ENCODE measurements around the gene SS18L1.
"Not testable (repeated sequence)": the region's sequence is repeated elsewhere in the genome, so short reads cannot be mapped to it uniquely, and the experiment has no call there.

Gene SS18L1

DNA sequence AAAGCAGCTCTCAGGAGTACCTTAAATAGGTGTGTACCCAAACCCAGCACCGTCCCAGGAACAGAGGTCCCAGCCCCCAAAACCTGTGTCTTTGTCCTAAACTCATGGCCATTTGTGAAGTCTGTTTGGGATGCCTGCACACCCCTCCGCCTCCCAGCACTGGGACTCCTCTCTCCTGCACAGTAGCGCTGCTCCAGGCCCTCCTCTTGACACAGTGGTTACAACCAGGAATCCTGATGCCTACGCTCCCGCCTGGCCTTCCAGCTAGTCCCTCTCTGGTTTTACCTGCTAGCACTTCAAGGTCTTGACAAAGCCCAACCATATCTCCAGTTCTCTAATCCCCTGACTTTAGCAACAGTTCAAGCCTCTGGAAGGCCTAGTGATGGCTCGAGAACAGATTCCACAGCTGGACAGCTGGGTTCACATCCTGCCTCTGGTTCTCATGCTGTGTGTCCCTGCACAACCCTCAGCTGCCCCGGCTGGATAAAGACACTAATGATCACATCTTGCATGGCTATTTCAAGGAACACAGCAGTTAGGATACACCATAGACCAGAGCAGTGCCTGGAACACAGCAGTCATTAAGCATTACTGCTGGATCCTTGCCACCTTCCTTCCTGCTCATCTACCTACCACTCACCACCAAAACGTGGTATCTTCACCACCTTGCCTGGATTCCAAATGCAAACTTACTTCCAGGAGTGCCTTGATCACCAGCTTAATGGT, 5.9 kb upstream of the SS18L1 start:
- DNase-seq (ENCODE audit: low read depth in 2 of 2), result no peak

DNA sequence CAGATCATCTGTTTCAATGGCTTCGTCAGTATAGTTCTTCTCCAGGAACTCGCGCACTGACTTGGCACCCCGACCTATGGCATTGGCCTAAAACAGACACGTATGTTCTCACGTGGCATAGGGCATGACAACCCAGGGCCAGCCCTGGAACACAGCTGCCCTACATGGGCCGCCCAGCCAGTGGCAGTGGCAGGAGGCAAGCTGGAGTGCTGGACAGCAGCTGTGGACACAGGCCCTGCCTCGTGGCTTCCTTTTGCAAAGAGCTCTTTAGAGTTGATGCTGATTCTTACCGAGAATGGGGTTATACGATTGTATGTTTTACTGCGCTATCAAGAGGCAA, 5.4 kb upstream of the SS18L1 start:
- no peak for DNase-seq (ENCODE audit: low read depth in 2 of 2)

DNA sequence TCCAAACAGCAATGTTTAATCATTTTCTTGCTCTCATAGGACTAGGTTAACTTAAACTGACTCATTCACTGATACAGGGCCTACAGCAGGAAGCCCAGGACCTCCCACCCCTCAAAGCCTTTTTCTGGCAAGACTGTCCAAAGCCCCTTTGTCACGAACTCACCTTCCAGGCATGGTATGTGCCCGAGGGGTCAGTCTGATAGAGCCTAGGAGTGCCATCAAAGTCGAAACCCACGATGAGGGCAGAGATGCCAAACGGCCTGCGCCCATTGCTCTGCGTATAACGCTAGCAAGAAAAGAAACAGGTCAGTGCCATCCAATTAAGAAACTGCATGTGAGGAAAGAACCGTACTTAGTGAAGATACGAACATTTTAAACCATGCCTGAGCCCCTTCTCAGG, 4.7 kb upstream of the SS18L1 start:
- no peak for DNase-seq (ENCODE audit: low read depth in 2 of 2)

DNA sequence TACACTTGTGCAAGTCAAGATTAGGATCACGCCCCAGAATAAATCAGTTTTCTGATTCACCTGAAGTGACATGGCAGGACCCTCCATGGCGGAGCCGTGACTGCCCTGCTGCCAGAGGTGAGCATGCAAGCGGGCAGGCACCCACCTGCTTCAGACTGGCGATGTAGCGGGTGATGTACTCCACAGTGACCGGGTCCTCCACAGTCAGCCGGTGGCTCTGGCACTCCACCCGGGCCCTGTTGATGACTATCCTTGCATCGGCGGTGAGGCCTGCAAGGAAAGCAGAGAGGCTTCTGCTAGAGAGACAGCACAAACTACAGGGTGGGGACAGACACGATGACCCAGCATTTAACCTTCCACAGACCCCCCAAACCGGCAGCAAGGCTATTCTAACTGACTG, 3.9 kb upstream of the SS18L1 start:
- DNase-seq (ENCODE audit: low read depth in 2 of 2), result no peak

DNA sequence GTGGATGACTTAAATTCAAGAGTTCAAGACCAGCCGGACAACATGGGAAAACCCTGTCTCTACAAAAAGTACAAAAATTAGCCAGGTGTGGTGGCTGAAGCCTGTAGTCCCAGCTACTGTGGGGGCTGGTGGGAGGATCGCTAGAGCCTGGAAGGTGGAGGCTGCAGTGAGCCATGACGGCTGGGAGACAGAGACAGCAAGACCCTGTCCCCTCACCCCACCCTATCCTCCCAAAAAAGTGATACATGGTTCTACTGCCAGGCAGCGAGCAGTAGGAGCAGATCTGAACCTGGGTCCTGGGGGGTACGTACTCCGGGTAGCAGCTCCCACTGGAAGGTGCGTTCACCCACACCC, 2.5 kb upstream of the SS18L1 start:
- DNase-seq (ENCODE audit: low read depth in 2 of 2), result no peak

DNA sequence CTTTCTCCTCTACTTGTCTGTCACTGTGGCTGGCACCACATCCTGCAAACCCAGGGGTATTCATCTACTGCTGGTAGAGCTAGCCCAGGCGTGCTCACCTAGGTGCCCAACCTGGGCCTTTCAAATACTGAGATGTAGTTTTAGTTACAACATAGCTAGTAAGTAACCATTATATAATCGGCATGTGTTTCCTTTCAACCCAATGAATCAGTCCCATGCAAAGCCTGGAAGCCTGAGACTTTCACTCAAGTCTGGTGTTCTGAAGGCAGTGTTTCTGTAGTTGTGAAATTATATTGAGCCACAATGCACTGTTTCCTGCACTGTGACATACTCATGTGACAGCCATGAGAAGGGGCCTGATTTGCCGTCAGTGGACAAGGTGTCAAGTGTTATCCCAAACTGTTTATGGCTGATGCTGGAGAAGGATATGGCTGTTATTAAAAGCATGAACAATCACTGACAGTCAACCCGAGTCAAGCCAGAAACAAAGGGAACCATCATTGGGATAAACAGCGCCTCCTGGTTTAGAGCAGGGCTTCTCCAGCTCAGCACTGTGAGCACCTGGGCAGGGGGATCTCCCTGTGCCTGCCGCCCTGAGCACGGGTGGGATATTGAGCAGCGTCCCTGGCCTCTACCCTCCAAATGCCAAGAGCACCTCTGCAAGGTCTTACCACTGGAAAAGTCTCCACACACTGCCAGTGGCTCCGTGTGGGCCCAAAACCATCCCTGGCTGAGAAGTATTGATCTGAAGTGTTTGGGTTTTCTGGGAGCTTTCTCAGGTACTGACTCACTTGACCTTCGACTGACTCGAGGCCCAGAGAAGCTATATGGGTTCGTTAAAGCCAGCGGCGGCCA, 1.9 kb upstream of the SS18L1 start:
- DNase-seq (ENCODE audit: low read depth in 2 of 2), result no peak

DNA sequence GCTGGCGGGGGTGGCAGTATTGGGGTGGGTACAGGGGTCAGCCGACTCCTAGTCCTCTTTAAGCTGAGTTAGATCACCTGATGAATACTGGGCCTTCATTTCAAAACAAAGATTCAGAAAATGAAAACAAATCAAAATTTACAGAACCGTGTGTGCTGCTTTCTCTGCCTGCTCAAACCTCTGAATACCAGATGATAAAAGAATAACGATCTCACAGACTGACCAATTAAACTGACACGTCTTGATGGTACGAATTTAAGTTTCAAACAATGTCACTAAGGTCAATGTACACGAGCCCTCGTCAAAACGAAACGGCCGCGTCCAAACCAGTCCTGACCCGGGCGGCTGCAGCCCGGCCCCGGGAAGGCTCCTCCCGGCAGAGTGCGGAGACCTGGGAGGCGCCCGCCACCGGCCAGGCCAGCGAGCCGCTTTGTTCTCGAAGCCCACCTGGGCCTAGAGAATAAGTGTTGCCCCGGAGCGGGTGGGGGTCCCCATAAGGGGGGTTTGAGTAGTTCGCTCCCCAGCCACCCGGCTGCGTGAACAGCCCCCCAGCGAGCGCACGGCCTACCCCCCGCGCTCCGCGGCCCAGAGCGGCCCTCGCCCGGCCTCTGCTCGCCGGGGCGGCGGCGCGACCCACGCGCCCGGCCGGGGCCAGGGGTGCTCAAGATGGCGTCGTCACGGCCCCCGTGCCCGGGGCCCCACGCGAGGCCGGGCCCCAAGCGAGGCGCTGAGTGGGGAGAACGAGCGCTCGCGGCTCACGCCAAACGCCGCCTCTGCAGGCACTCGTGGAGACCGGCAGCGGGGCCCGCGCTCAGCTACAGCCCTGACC, 1.1 kb upstream of the SS18L1 start:
- DNase-seq (ENCODE audit: low read depth in 2 of 2), result no peak

DNA sequence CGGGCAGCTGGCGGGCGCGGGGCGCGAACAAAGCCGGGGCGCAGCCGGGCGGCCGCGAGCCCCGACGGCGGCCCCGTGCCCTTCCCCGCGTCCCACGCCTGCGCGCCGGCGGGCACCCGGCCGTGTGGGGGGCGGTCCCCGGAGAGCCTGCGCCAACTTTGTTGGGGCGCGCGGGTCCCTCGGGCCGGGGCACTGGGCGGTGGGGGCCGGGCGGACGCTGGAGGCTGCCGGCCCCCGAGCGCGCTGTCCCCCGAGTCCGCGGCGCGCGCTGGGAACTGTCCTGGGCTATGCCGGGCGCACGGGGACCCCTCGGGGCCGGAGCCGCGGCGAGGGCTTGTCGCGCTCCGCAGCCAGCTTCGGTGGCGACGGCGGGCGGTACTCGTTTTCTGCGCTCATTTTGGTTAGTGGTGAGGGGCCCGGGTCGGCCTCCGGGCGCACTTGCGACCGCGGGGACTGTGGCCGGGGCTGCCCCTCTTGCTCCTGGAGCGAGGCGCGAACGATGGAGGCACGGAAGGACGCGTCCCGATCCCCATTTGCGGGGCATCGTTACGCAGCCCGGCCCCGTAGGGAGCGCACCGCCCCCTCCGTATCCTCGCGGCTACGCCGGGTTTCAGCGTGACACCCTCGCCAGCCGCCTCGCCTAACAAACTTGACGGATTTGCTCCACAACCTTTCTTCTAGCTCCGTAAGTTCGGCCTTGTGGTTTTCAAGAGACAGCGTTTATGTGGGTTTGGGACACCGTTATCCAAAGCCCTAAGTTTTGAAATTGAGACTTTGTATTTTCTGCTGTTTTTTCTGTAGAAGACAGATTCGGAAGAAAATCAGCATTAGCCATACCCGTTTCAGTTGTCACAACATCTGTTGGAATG, 622 bp downstream of the SS18L1 start:
- DNase-seq (ENCODE audit: low read depth in 2 of 2), result peak in 1 of 2 donors; percentile 50

DNA sequence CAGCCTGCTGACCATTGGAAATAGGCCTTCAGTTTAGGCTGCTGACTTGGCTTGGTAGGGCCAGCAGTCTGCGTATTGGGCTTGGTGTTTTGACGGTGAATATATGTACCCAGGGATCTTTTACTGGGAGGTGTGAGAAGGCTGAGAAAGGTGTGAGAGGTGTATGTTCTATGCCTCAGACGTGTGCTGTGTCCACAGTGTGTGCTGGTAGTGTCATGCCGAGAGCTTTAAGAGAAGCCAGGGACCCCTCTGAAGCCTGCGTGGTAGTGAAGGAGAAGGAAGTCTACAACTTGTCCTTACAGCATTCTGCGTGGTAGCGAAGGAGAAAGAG, 2.1 kb downstream of the SS18L1 start:
- DNase-seq (ENCODE audit: low read depth in 2 of 2), result no peak

DNA sequence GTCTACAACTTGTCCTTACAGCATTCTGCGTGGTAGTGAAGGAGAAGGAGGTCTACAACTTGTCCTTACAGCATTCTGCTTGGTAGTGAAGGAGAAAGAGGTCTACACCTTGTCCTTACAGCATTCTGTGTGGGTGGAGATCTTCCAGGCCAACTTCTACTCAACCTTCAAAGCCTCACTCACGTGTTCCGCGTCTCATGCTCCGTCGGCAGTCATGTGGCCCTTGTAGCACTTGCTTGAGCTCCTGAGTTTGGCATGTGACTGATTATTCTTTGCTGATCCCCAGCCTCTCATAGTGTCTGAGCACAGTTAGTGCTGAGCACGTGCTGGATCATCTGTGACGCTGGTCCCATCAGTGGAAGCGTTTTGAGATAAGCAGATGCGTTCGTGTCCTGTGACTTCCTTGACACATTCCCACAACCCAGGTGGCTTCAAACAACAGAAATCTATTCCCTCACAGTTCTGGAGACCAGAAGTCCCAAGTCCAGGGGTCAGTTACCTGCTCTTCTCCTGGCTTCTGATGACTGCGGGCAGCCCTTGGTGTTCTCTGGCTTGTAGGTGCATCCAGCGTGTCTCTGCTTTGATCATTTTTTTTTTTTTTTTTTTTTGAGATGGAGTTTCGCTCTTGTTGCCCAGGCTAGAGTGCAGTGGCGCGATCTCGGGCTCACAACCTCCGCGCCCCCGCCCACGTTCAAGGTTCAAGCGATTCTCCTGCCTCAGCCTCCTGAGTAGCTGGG, 2.6 kb downstream of the SS18L1 start:
- DNase-seq (ENCODE audit: low read depth in 2 of 2), result no peak

DNA sequence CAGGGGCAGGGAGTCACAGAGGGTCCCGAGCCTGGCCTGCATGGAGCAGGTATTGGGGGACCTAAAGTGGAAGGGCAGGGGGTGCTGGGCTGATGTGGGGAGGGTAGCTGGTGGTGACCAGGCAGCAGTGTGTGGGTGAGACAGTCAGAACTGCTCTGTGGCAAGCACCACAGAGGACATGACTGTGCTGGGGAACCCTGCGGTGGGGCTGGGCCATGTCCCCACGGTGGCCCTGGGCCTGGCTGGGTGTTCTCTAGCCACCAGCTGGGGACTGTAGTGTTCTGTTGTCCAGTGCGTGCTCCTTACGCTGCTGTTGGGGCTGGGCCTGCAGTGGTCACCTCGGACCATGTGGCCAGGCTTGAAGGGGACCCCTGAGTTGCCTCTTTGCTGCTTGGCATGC, 3.6 kb downstream of the SS18L1 start:
- no peak for DNase-seq (ENCODE audit: low read depth in 2 of 2)

DNA sequence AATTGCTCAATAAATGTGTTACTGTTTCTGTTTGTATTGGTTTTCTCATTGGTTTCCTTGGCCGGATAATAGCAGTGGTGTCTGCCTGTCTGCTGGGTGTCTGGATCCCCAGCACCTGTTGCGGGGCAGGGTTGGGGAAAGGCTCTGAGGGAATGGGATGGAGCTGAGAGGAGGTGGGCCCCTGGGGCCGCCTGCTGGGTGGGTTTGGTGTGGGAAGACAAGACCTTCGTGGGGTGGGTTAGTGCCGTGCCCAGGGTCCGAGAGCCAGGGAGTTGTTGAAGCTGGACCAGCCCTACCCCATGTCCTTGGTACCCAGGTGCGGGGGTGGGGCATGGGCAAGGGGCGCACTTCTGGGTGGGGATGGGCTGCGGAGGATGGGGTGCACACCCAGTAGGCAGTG, 4.0 kb downstream of the SS18L1 start:
- DNase-seq (ENCODE audit: low read depth in 2 of 2), result no peak

DNA sequence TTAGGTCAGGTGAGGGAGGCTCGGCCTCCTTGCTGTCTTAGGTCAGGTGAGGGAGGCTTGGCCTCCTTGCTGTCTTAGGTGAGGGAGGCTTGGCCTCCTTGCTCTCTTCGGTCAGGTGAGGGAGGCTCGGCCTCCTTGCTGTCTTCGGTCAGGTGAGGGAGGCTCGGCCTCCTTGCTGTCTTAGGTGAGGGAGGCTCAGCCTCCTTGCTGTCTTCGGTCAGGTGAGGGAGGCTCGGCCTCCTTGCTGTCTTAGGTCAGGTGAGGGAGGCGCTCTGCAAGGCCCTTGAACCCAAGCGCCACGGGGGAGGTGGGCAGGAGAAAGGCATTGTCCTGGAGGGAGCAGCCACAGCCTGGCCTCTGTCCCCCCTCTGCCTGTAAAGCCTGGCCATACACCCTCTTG, 4.8 kb downstream of the SS18L1 start:
- DNase-seq (ENCODE audit: low read depth in 2 of 2), result not testable (repeated sequence)

DNA sequence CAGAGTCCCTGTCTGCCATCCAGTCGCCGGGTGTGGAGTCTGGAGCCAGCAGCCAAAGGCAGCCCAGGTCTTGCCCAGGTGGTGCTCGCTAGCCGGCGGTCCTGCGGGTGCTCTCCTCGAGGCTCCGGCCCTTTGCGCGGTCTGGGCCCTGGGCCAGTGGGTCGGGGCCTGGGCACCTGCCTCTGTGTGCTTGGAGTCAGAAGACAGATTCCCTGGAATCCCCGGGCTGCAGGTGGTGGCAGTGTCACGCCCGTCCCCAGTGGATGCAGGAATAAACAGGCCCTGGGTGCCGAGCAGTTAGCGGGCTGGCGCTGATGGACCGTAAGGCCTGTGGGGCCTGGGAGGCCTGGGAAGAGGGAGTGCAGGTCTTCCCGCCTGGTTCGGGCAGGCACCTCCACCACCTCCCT, 5.3 kb downstream of the SS18L1 start:
- DNase-seq (ENCODE audit: low read depth in 2 of 2), result no peak

DNA sequence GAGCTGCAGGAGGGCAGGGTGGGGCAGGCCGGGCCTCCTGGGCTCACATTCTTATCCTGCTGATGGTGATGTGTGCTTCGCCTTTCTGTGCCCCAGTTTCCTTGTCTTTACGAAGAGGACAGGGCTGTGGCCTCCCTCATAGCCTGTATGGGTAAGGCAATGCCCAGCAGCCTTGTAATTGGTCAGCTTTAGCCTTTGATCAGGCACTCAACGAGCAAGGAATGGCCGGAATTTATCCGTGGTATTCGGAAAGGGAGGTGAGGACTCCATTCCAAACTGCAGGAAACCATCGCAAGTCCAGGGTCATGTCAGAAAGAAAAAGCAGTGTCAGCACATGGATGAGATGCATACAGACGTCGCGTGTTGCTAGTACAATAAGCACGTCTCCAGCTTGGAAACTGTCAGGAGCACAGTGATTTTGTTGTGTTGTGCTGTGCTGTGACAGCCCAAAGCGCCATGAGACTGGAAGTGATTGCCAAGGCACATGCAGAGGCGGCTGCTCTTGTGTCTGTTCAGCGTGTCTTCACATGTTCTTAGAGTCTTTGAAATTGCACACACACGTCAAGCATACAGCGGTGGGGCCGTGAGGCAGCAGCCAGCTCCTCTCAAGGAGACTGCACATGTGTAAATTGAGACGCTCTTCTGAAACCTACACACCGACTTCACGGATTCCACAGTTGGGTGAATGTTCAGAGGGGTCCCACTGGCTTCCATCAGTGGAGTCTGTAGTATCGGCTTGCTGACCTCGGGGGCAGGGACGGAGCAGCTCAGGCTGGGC, 6.2 kb downstream of the SS18L1 start:
- DNase-seq (ENCODE audit: low read depth in 2 of 2), result no peak

DNA sequence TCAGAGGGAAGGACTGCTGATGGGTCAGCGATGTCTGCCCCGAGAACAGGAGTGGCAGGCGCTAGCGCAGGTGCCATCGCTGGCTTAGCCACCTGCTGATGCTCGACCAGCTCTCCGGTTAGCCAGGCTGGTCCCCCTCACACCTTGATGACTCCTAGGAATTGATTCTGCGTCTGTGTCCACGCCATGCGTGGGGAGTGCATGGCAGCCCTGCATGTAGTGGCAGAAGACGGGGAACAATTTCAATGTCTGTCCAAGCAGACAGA, 6.7 kb downstream of the SS18L1 start:
- no peak for DNase-seq (ENCODE audit: low read depth in 2 of 2)

DNA sequence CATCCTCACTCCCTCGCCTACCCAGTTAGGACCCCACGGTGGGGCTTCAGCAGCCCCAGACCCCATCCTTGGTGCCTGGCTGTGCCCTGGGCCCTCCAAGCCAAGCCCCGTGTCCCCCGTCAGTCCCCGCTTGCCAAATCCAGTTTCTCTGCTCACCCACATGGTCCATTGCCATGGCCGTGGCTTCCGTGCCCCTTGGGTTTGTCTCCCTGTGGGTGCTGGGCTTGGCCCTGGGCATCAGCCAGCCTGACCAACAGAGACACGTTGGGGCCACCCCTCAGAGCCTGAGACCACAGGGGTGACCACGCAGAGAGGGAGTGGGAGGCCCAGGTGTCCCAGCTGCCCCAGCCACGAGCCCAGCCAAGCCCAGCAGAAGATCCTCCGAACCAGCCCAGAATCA, 7.7 kb downstream of the SS18L1 start:
- DNase-seq (ENCODE audit: low read depth in 2 of 2), result no peak

DNA sequence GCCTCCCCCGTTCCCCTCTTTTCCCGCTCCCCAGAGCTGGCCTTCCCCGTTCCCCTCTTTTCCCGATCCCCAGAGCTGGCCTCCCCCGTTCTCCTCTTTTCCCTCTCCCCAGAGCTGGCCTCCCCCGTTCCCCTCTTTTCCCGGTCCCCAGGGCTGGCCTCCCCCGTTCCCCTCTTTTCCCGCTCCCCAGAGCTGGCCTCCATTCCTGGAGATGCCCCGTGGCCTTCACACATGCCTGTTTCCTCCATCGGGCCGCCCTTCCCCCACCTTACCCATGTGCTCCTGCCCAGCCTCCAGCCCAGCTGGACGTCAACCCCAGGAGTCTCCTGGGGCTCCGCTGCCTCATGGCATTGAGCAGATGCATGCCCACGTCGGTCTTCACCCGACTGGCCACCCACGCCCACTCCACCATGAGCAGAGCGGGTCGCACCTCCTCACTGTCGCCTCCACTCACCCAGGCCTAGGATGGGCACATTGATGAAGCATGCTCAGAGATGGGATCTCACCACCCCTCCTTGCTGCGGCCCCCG, 8.3 kb downstream of the SS18L1 start:
- no peak for DNase-seq (ENCODE audit: low read depth in 2 of 2)

DNA sequence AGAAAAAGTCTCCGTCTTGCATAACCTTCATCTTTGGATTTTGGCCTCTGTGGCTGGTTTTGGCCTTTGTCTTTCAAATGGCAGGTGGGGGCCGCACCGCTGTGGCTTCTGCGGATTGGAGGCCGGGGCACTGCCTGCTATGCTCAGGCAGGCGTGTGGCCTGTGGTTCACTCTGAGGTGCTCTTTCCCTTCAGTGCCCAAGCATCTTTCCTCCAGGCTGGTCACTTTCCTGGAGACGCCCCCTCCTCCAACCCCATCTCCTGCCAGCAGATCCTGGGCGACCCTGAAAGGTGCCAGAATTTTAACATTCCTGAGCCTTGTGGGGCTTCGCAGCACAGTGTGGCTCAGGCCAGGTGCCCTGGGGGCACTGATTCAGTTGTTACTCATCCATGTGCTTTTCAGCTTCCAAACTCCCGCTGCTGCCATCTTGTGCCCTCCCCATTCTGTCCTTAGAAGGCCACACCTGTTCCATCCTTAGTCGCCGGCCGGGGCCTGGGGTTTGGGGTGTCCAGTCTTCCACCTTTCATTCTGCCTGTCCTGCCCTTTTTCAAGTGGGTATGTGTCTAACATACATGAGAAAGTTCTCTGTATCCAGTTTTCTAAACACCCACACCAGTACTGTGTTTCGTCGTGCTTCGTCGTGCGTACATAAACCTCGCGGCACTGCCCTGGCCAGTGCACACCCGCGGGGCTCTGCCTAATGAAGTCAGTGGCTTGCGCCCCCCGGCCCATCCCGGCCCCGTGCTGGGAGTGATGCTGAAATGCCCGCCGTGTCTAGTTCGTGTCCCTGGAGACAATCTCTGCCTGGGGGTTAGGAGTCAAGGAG, 12.1 kb downstream of the SS18L1 start:
- DNase-seq (ENCODE audit: low read depth in 2 of 2), result no peak

DNA sequence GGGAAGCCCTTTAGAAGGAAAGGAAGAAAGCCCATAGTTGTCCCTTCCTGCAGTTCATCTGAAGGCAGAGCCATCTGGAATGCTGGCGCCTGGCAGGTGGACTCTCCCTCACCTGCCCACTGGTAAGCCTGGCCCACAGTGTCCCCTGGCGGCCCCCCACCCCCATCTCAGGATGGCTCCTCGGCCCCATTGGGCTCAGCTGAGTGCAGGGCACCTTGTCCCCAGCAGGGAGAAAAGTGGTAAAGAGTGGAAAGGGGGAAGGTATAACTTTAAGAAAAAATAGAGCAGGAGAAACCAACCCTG, 12.6 kb downstream of the SS18L1 start:
- no peak for DNase-seq (ENCODE audit: low read depth in 2 of 2)
